GM18508 (cell line): ENCODE measurements around the gene CHCHD3.

Source experiments
- ATAC-seq: cut with Tn5 transposase; IDR thresholded peaks from one replicate; pipeline ENCODE4 v1.9.1; 2021; ENCODE audit warnings: moderate number of reproducible peaks; ENCODE audit not compliant: insufficient read depth, unreplicated experiment

Gene CHCHD3

DNA sequence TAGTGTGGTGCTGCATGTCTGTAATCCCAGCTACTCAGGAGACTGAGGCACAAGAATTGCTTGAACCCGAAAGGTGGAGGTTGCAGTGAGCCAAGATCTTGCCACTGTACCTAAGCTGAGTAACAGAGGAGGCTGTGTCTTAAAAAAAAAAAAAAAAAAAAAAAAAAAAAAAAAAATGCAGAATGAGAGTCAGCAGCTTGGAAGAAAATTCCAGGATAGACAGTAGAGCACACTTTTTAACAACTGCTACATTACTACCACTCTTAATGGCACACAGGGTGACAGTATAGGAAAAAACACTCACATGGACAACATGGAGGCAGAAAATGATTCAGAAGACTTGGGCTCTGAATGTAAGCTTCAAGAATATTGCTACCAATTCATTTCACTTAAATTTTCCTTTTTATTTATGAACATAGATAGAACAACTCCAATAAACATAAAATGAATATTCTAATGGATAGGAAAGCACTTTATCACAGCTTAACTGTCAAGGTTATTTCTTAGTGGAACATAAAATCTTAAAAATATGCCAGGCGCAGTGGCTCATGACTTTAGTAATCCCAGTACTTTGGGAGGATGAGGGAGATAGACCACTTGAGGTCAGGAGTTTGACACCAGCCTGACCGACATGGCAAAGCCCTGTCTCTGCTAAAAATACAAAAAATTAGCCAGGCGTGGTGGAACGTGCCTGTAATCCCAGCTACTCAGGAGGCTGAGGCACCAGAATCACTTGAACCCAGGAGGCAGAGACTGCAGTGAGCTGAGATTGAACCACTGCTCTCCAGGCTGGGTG is 31.5 kb downstream of the CHCHD3 start:
- ATAC-seq = no peak

DNA sequence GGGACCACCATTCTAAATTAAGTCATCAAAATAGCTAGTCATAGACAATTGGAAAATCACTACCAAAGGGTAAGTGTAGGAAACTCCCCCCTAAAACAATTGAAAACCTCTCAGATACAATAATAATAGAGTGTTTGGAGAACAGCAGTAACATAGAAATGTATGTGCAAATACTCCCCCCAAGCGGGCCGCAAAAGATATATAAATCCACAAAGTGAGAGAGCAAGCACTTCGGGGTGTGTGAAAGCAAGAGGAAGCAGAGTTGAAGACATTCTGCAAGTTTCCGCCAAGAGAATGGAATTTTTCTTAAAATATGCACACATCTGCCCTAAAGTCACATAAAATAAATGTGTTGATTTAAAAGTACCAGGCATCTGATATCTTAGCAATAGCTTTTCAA is 33.3 kb downstream of the CHCHD3 start:
- no peak for ATAC-seq

DNA sequence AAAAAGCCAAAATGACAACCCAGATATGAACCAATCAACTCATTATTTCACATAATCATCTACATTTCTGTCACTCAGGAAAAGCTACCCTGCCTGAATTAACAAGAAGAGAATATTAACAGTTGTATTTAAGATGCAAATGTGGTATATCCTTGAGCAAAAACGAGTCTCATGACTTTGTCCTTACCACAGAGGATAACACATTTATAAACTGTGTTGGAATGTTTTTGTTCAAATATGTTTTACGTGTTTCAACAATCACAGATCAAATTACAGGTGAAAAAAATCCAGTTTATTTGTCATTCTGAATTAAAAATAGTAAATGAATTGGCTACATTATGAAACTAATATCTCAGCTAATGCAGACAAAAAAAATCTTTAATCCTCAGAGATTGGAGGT is 34.6 kb downstream of the CHCHD3 start:
- ATAC-seq = no peak

DNA sequence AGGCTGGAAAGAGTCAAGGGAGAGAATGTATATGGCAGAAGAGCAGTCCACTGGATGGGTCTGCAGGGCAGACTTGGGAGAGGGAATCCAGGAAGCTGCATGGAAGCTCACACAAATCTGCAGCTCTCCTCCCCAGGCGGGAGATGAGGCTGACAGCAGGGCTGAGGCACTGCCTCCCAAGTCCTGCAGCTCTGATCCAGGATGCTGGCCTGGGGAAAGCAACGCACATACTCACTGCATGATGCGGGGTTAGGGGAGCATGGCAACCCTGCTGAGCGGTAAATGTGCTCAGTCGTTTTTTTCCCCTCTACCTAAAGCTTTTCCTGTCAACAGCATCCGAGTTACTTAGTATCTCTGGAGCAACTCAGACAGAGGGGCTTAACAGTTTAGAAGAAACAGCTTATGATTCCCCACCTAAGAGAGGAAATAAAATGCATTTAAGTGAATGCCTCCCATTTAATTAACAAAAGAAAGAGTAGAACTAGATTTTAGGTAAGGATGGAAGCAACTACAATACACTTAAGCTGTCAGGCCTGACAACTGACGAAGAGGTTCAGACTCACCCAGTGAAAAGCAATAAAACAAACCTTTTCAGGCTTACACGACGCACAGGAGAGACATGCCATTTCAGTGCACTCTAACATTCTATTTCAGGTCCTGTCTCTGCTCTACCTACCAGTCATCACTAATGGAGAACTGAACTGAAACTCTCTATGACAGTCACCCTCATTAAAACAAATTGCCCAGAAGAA is 37.0 kb downstream of the CHCHD3 start:
- no peak for ATAC-seq

DNA sequence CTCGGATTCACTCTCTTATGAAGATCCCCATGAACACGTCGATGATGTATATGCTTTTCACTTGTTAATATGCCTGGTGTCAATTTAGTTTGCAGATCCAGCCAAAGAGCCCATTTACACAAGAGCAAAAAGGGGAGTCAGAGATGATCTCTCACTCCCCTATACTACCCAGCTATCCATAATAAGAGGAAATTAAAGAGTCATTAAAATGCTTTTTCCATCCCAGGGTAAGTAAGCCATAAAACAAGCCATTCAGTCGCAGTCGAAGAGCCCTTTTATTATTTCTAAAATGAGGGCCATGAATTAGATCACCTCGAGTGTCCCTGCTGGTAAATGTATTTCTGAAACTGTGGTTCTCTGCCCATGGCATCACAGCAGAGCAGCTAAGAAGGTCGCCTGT is 41.2 kb downstream of the CHCHD3 start:
- ATAC-seq = no peak

DNA sequence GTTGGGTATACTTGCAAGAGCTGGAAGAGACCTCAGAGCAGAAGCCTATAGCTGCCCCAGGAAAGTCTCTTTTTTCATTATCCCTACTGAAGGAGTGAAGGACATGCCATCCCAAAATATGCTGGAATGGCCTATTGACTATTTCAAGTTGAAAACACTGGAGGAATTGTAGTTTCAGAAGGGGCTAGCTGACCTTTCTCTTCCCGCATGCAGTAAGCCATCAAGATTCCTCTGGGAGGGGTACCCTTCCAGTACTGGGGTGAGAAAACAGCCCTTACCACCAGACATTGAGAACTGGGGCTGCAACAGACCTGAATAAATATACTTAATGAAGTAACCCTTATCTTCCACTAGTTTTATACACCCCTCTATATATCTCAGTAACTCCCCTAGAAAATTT is 41.7 kb downstream of the CHCHD3 start:
- no peak for ATAC-seq

DNA sequence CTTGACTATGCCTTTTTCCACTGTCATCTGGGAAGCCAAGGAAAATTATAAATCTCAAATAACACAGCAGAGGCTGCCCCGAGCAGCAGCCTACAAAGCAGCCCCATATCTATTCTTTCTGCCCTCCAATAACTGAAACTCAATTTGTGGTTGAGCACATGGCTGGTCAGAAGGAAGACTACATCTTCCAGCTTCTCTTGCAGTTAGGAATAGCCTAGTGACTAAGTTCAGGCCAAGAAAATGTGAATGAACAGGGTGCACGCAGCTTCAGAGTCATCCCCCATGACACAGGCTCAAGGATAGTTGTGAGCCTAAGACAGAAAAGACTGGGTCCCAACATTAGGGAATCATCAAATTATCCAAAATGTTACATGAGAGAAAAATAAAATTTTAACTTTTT is 42.3 kb downstream of the CHCHD3 start:
- no peak for ATAC-seq

DNA sequence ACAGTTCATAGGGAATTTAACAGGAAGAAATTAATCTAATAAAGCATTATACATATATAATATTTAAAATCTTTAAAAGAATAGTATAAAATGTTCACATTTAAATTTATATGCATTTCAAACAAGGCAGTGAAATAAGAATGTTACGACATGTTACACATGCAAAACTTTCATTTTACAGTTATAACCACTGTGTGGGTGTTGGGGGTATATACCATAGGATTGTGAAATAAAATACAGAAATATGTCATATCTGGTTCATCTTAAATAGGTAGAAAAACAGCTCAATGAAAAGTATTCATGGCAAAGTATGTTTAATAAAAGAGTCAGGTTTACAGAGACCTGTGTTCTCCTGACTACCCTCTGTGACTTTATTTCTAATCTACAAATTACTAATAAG is 45.6 kb downstream of the CHCHD3 start:
- no peak for ATAC-seq

DNA sequence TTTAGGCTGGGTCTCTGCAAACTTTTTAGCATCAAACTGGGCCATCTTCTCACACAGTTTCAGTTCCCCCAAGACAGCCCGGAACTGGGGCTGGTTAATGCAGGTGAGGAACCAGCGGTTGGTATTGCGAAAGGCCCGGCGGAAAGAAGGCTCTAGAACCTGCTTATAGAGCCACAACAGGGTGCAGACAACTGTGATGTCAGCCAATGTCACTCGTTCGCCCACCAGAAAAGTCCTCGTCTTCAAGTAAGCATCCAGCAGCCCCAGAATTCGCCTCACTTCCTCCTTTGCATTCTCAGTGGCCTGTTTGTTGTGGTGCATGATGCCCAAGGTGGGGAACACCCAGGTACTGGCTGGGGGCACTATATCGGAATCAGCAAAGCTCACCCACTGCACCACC is 46.6 kb downstream of the CHCHD3 start:
- ATAC-seq = peak; percentile 64

DNA sequence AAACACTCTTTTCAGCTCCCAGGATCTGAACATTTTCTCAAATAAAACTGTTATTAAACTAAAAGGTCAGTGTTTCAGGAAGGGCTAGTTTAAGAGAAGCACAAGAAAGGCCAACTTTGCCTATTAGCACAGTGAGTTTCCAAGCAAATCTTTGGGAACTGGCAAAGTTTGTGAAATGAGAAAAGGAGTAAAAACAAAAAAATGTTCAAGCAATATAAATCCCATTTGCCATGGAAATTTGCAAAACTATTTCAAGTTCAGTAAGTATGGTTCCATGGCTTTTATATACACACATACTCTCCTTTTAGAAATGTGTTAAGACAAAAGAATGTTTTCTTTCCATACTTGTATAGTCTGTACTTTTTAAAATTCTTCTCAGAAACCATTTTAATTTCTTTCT is 51.5 kb downstream of the CHCHD3 start:
- ATAC-seq = no peak

DNA sequence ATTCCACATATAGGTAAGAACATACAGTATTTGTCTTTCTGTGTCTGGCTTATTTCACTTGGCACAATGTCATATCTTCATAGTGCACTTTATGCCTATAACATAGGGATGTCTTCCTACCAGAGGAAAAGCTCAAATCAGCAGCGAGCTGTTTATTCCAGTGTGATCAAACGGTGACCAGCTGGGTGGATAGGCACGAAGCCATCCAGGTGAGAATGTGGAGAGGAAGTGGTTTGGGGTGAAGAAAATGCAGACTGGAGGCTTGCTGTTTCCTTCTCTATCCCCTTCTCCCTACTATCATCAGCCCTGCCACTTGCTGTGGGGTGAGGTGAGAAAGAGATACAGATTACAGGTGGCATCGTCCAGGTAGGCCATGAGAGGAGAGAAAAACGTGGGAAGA is 52.4 kb downstream of the CHCHD3 start:
- no peak for ATAC-seq

DNA sequence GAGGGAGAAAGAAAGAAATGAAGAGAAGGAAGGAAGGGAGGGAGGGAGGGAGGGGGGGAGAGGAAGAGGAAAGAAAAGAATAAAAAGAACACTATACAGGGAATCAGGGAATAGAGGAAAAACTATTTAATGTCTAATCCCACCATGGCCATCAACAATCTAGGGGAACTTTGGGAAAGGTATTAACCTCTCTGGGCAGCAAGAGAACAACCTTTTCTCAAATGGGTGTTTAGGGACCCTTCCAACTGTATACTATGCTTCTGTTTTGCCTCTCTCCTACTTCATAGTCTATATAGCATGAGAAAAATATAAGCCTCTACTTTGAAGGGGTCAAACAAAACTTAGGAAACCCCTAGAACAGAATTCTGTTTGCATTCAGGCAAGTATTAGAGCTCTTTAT is 54.5 kb downstream of the CHCHD3 start:
- ATAC-seq = no peak

DNA sequence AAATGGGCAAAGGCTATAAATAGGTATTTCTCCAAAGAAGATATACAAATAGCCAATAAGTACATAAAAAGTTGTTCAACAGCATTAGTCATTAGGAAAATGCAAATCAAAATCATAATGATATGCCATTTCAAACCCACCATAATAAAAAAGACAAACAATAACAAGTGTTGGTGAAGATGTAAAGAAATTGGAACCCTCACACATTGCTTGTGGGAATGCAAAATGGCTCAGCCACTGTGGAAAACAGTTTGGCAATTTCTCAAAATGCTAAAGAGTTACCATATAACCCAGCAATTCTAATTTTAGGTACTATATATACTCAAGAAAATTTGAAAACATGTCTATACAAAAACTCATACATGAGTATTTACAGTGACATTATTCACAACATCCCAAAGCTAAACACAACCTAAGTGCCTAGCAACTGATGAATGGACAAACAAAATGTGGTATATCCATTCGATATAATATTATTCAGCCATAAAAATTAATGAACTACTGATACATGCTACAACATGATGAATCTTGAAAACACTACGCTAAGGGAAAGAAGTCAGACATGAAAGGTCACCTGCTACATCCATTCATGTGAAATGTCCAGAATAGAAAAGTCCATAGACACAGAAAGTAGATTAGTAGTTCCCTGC is 55.6 kb downstream of the CHCHD3 start:
- no peak for ATAC-seq

DNA sequence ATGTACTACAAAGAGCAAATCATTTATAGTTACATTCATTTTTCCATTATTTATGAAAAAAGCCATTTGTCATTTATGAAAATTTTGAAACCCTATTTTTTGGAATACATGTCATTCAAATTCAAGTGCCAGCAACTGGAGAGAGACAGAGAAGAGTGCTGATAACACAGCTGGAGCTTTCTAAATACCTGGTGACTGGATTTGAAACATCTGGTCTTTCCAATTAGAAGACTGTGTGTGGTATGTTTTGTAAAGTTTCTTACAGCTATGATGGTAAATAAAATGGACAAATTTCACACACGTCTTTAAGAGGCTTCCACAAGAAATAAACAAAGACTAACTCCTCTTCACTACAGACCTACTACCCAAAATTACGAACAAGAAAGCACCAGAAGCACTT is 56.8 kb downstream of the CHCHD3 start:
- ATAC-seq = no peak

DNA sequence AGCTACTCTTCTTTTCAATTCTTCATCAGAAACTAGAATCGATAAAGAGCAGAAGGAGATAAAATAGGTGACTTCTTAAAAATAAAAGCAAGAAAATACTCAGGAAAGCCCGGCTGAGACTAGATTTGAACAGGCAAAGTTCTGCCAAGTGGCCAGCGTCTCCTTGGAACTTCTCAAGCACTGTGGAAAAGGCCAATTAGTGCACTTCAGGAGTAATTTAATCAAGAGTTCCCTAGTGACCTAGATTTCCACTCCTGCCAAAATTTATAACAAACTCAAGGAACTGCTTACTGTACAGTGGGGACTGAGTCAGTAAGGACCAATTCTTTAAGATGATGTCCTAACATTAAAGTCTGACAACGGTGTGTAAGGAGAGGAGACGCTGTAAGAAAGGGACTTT is 57.3 kb downstream of the CHCHD3 start:
- no peak for ATAC-seq

DNA sequence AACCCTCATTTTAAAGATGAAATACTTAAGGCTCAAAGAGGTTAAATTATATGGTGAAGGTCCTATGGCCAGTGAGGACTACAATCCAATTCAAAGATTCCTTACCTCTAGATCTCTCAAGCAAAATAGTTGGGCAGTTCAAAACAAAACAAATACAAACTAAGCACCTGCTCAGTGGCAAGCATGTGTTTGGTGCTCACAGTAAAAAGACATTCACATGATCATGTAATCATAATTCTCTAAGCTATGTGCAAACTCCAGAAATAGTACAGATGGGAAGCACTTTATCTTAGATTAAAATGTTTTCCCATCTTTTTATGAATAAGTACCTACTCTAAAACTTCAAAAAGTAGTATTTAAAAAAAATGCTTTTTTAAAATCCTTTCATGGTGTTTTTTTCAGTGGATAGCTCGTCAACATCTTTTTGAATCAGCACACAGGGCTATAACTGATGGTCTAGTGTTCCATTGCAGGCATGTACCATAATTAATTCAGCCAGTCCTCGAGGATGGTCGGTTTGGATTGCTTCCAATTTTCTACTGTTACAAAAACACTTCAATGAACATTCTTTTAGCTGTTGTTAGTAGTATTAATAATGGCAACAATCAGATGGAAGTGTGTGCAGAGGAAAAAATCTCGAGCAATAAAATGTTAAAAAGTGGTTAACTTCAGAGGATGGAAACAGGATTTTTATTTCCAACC is 58.4 kb downstream of the CHCHD3 start:
- ATAC-seq = no peak

DNA sequence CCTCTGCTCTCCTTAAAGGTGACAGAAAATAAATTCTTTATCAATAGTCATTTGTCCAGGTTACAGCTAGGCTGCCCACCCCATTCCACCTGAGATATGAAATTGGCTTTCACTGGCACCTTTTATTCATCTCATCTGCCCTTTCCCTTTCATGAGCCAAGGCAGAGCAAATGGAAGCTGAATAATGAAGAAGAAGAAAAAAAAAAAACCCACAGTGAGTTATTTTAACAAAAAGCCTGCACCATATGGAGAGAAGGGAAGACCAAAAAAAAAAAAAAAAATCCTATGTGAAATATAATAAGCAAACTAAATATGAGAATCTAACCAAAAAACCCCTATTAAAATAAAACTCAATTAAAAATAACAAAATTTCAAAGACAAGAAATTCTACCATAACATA is 59.2 kb downstream of the CHCHD3 start:
- ATAC-seq = no peak

DNA sequence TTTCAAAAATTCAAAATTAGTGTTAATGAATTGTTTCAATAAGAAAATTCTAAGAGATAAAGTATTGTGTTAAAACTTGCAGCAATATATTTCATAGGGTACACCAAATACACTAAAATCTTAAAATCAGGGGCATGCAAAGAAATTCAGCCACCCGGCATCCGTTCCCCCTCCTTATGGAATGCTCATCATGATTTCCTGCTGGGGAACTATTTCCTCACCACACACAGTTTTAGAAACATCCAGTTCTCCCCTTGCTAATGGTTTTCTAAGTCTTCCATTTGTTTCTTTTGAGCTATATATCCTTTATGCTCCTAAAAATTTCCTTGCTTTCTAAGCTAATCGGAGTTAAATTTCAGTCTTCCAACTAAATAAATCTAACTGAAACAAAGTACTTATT is 60.7 kb downstream of the CHCHD3 start:
- no peak for ATAC-seq

DNA sequence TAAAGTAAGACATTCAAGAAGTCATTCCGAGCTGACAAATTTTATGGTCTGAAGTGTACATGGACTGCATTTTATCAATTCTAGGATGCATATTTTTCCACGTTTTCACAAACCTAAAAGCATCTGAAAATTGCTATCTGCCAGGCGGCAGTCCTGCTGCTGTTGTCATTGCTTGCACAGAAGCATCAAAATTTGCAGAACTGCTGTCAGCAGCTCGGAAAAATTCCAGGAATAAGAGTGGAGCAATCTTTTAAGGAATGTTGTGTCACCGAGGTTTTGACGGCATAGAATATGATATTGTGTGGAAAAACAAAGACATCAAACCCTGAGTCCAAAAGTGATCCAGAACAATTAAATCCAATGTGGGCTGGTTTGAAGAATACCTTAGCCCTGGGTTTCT is 61.4 kb downstream of the CHCHD3 start:
- ATAC-seq = no peak

DNA sequence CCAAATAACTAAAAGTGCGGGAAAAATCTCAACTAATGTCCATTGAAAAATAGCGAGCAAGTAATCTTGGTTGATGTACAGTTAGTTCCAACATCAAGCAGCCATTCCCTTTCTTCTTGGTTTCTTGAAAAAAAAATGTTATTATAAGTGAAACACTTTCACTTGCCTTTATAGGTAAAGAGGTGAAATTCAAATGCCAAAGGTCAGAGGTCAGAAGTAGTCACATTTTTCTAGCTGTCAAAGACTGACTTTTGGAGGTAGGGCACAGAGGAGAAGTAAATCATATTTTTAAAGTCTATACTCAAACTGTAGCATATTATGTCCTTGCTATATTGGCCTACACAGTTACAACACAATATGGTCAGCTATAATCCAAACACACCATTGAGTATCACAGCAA is 62.3 kb downstream of the CHCHD3 start:
- ATAC-seq = no peak

DNA sequence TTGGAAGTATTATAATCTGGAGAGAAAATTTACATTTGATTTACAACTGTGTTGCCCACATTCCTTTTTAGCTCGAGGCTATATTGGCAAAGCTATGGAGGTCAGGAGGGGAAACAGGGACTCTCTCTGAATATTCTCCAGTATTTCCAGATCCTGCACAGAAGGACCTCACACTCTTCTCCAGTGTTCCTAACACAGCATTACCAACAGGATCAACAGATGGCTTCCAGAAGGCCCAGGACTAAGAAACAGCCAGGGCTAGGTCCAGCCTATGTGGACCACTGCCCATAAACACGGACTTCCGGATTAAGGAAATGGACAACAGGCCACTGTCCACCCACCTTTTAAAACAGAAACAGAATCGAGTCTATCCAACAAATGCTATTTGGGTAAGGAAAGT is 65.3 kb downstream of the CHCHD3 start:
- no peak for ATAC-seq
